T-helper 2 cell treated with Interferon-gamma antibody and Interleukin-4, amounts not matched to agents 5 μg/mL and 100 μg/mL, for 36 hours (primary cell): ENCODE results near the gene SETBP1.

Experiments
- DNase-seq: peaks from one replicate; pipeline ENCODE4 v3.0.0; 2021; ENCODE audit warnings: low spot score
- H3K27ac Mint-ChIP-seq: one replicate; pipeline ENCODE4 v1.8.0; 2021; ENCODE audit warnings: mild to moderate bottlenecking, mixed read lengths
- H3K27me3 Mint-ChIP-seq: one replicate; pipeline ENCODE4 v1.8.0; 2021; ENCODE audit warnings: low read depth, mixed read lengths
- H3K36me3 Mint-ChIP-seq: one replicate; pipeline ENCODE4 v1.8.0; 2021; ENCODE audit warnings: low read depth, mixed read lengths
- H3K4me1 Mint-ChIP-seq: one replicate; pipeline ENCODE4 v1.8.0; 2021; ENCODE audit warnings: low read depth, mixed read lengths
- H3K4me3 Mint-ChIP-seq: one replicate; pipeline ENCODE4 v1.8.0; 2022; ENCODE audit warnings: mild to moderate bottlenecking, moderate library complexity, mixed read lengths
- H3K9me3 Mint-ChIP-seq: one replicate; pipeline ENCODE4 v1.8.0; 2021; ENCODE audit warnings: mixed read lengths

SETBP1 gene

DNA sequence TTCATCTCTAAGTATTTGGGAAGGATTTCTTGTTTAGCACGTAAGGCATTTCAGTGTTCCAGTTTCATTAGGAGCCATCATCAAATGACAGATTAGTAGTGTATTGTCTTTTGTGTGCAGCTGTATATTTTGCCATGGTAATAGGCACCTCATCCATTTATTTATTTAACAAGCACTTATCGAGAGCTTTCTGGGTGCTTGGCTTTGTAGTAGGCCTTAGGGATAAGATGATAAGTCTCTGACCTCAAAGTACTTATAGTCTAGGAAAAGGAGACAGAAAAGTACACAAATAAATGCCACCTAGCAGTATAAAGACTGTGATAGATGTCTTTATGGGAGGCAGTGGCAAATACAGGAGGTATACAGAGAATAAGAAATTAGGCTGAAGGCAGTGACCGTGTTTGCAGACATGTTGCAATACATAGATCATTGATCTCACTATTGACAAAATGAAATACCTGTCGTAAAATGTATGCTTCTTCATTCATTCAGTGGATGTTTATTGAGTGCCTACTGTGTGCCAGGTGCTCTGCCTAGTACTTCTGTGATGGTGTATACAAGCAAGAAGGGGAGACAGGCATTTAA, 265.9 kb downstream of the SETBP1 start:
- Mint-ChIP-seq H3K27ac (no peak overlapping the region), H3K9me3 (no peaks in the 10 kb centered on the region), H3K27me3 (no peaks in the 10 kb centered on the region), H3K4me1 (no peaks in the 10 kb centered on the region), H3K4me3 (no peak overlapping the region), H3K36me3 (no peaks in the 10 kb centered on the region)
- DNase-seq: no peak

DNA sequence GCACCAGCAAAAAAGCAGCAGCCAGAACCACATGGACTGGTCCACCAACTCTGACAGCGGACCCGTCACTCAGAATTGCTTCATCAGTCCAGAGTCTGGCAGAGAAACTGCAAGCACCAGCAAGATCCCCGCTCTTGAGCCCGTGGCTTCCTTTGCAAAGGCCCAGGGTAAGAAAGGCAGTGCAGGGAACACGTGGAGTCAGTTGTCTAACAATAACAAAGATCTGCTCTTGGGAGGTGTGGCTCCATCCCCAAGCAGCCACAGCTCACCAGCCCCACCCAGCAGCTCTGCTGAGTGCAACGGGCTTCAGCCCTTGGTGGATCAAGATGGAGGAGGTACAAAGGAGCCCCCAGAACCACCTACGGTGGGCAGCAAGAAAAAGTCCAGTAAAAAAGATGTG, 269.3 kb downstream of the SETBP1 start:
- H3K36me3 Mint-ChIP-seq: no peaks in the 10 kb centered on the region
- no peak overlapping the region for H3K27ac Mint-ChIP-seq
- H3K4me1 Mint-ChIP-seq: no peaks in the 10 kb centered on the region
- H3K4me3 Mint-ChIP-seq: no peak overlapping the region
- no peaks in the 10 kb centered on the region for H3K9me3 Mint-ChIP-seq
- no peak for DNase-seq
- no peaks in the 10 kb centered on the region for H3K27me3 Mint-ChIP-seq

GRCh38 chr18:44950685-44951195, 270.1 kb downstream of the SETBP1 start:
- DNase-seq: no peak
- Mint-ChIP-seq H3K36me3 (no peaks in the 10 kb centered on the region), H3K27me3 (no peaks in the 10 kb centered on the region), H3K9me3 (no peaks in the 10 kb centered on the region), H3K4me3 (no peak overlapping the region), H3K27ac (no peak overlapping the region), H3K4me1 (no peaks in the 10 kb centered on the region)

DNA sequence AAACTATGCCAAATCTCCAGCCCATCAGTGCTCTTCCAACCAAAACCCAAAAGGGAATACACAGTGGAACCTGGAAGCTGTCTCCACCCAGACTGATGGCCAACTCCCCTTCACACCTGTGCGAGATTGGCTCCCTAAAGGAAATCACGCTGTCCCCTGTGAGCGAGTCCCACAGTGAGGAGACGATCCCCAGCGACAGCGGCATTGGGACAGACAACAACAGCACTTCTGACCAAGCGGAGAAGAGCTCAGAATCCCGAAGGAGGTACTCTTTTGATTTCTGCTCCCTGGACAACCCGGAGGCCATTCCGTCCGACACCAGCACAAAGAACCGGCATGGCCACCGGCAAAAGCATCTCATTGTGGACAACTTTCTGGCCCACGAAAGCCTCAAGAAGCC, 271.1 kb downstream of the SETBP1 start:
- H3K27ac Mint-ChIP-seq: no peak overlapping the region
- H3K4me3 Mint-ChIP-seq: no peak overlapping the region
- no peaks in the 10 kb centered on the region for H3K4me1 Mint-ChIP-seq
- no peak for DNase-seq
- no peaks in the 10 kb centered on the region for H3K27me3 Mint-ChIP-seq
- H3K9me3 Mint-ChIP-seq: no peaks in the 10 kb centered on the region
- no peaks in the 10 kb centered on the region for H3K36me3 Mint-ChIP-seq

- Mint-ChIP-seq H3K9me3 (no peaks in the 10 kb centered on the region), H3K4me1 (no peaks in the 10 kb centered on the region), H3K4me3 (no peak overlapping the region), H3K27ac (no peak overlapping the region), H3K36me3 (no peaks in the 10 kb centered on the region), H3K27me3 (no peaks in the 10 kb centered on the region)
- no peak for DNase-seq
Measured at GRCh38 chr18:44954257-44954656, 273.6 kb downstream of the SETBP1 start.

GRCh38 chr18:44955825-44956224, 275.1 kb downstream of the SETBP1 start:
- H3K9me3 Mint-ChIP-seq: no peaks in the 10 kb centered on the region
- H3K27me3 Mint-ChIP-seq: no peaks in the 10 kb centered on the region
- H3K4me1 Mint-ChIP-seq: no peaks in the 10 kb centered on the region
- no peak overlapping the region for H3K27ac Mint-ChIP-seq
- H3K36me3 Mint-ChIP-seq: no peaks in the 10 kb centered on the region
- no peak for DNase-seq
- no peak overlapping the region for H3K4me3 Mint-ChIP-seq

DNA sequence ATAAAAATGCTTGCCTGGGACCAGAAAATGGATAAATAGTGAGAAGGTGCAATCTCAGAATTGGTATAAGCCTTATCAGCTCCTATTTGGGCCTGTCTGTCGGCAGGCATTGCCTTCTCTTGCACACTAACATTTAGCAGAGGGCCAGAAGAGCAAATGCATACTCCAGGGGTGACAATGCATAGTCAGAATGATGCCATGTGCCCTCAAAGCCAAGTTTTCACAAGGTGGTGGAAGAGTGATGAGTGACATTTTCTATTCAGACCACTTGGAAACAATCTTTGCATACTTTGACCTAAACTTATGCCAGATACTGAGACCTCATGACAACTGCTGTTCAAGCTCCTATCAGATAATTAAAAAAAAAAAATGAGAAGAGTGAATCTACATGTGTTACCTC, 276.3 kb downstream of the SETBP1 start:
- Mint-ChIP-seq H3K27ac (no peak overlapping the region), H3K4me1 (no peaks in the 10 kb centered on the region), H3K4me3 (no peak overlapping the region), H3K9me3 (no peaks in the 10 kb centered on the region), H3K27me3 (no peaks in the 10 kb centered on the region), H3K36me3 (no peaks in the 10 kb centered on the region)
- no peak for DNase-seq

DNA sequence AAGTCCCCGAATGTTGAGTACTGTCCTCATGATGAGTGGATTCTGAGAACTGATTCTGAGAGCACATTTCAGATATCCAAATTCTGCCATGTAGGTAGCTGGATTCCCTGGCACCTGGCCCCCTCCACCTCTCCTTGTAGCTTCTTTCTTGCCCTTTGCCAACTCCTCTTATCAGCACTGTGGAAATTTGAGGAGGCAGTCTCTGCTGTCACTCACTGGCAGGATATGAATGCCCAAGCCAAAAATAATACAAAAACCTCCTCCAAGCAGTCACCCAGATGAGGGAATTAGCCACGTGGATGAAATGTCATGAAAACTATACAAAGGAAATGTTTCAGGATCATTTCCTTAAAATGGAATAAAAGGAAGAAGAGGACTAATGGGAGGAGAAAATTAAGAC, 276.8 kb downstream of the SETBP1 start:
- H3K9me3 Mint-ChIP-seq: no peaks in the 10 kb centered on the region
- no peaks in the 10 kb centered on the region for H3K36me3 Mint-ChIP-seq
- no peak for DNase-seq
- H3K4me3 Mint-ChIP-seq: no peak overlapping the region
- H3K4me1 Mint-ChIP-seq: no peaks in the 10 kb centered on the region
- H3K27ac Mint-ChIP-seq: no peak overlapping the region
- H3K27me3 Mint-ChIP-seq: no peaks in the 10 kb centered on the region

GRCh38 chr18:44958040-44958439, 277.4 kb downstream of the SETBP1 start:
- H3K27me3 Mint-ChIP-seq: no peaks in the 10 kb centered on the region
- H3K4me1 Mint-ChIP-seq: no peaks in the 10 kb centered on the region
- no peak for DNase-seq
- H3K9me3 Mint-ChIP-seq: no peaks in the 10 kb centered on the region
- H3K4me3 Mint-ChIP-seq: no peak overlapping the region
- no peaks in the 10 kb centered on the region for H3K36me3 Mint-ChIP-seq
- H3K27ac Mint-ChIP-seq: no peak overlapping the region

GRCh38 chr18:44958455-44958854, 277.8 kb downstream of the SETBP1 start:
- H3K27ac Mint-ChIP-seq: no peak overlapping the region
- H3K9me3 Mint-ChIP-seq: no peaks in the 10 kb centered on the region
- no peaks in the 10 kb centered on the region for H3K4me1 Mint-ChIP-seq

DNA sequence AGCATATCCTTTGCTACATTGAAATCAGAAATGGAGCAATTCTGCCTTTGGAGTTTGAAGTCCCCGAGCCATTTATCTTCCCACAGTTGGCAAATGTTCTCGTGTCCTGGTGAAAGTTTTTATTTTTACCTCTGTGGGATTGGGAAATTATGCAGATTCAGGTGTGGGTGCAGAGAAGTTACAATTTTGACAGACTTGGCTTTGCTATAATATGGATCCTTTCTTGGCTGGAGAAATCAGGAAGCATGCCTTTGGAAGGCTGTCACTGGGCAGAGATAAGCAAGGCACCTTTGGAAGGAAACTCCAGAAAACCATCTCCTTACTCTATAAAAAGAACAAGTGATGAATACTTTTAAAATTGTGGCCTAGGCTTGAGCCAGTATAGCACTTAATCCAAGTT, 278.3 kb downstream of the SETBP1 start:
- H3K4me3 Mint-ChIP-seq: no peak overlapping the region
- no peaks in the 10 kb centered on the region for H3K27me3 Mint-ChIP-seq
- H3K9me3 Mint-ChIP-seq: no peaks in the 10 kb centered on the region
- no peak for DNase-seq
- no peak overlapping the region for H3K27ac Mint-ChIP-seq
- H3K36me3 Mint-ChIP-seq: no peaks in the 10 kb centered on the region
- no peaks in the 10 kb centered on the region for H3K4me1 Mint-ChIP-seq

More at GRCh38 chr18:44958455-44958854, 277.8 kb downstream of the SETBP1 start:
- no peaks in the 10 kb centered on the region for H3K27me3 Mint-ChIP-seq
- no peak for DNase-seq
- H3K4me3 Mint-ChIP-seq: no peak overlapping the region
- no peaks in the 10 kb centered on the region for H3K36me3 Mint-ChIP-seq

DNA sequence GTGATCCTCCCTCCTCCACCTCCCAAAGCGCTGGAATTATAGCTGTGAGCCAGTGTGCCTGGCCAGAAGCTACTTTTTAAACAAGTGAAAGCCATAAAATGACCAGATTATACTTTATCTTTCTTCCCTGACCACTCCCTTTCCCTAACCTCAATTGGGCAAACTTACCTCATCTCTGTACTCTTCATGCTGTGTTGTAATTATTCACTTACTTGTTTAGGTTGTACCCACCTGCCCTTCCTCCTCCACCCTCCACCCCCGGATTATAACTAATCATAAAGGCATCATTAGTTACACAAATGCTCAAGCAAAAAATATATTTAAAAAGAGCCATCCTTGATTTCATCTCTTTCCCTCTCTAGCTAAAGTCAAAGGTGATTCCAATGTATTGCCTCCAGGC, 279.9 kb downstream of the SETBP1 start:
- no peak for DNase-seq
- H3K4me1 Mint-ChIP-seq: no peaks in the 10 kb centered on the region
- no peaks in the 10 kb centered on the region for H3K27me3 Mint-ChIP-seq
- no peak overlapping the region for H3K27ac Mint-ChIP-seq
- no peaks in the 10 kb centered on the region for H3K36me3 Mint-ChIP-seq
- no peak overlapping the region for H3K4me3 Mint-ChIP-seq
- no peaks in the 10 kb centered on the region for H3K9me3 Mint-ChIP-seq

GRCh38 chr18:44961288-44961995, 280.8 kb downstream of the SETBP1 start:
- Mint-ChIP-seq H3K9me3 (no peaks in the 10 kb centered on the region), H3K27ac (no peak overlapping the region), H3K4me3 (no peak overlapping the region), H3K4me1 (no peaks in the 10 kb centered on the region), H3K36me3 (no peaks in the 10 kb centered on the region), H3K27me3 (no peaks in the 10 kb centered on the region)
- no peak for DNase-seq

DNA sequence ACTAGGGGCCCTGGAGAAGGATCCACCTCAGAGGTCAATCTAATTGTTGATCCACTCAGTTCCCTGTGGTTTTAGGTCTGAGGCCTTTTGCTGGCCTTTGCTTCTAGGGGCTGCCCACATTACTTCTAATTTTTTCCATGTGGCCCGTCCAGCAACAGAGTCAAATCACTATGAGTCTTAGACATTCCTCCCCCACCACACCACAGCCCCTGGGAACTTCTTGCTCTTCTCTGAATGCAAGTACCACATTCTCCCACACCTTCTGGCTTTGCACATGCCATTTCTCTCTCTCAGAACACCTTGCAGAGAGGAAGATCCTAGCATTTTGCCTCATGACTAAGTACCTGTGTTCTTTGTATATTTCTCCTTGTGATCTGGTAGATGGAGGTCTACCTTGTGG, 286.9 kb downstream of the SETBP1 start:
- no peak for DNase-seq
- H3K4me3 Mint-ChIP-seq: no peak overlapping the region
- H3K27me3 Mint-ChIP-seq: no peaks in the 10 kb centered on the region
- no peaks in the 10 kb centered on the region for H3K4me1 Mint-ChIP-seq
- H3K36me3 Mint-ChIP-seq: no peaks in the 10 kb centered on the region
- H3K9me3 Mint-ChIP-seq: no peaks in the 10 kb centered on the region
- H3K27ac Mint-ChIP-seq: no peak overlapping the region

DNA sequence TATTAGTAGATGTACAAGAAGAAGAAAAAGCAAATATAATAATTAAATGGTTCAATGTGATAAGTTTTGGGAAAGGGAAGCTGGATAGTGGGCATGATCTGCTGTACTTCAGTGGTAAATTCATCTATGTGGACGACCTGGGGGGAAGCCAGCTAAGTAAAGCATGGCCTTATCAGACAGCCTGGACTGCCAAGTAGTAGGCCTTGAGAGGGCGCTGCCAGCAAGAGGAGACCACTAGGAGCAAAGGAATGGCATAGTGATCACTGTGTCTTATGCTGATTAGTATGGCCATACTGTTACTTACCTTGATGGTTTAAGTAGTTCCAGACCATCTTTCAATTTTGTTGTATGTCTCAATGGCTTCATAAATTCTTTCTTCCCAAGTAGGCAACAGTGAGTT, 287.6 kb downstream of the SETBP1 start:
- H3K9me3 Mint-ChIP-seq: no peaks in the 10 kb centered on the region
- H3K4me1 Mint-ChIP-seq: no peaks in the 10 kb centered on the region
- no peaks in the 10 kb centered on the region for H3K27me3 Mint-ChIP-seq
- no peak overlapping the region for H3K27ac Mint-ChIP-seq
- no peak for DNase-seq
- no peaks in the 10 kb centered on the region for H3K36me3 Mint-ChIP-seq
- no peak overlapping the region for H3K4me3 Mint-ChIP-seq
